HepG2 (cell line): Measurements from ENCODE around the gene COL5A2.

Experiments used
- BRCA1 ChIP-seq: sonication (generic); formaldehyde crosslinking; IDR thresholded peaks from 2 replicates; pipeline ENCODE4 v1.4.0; 2020; ENCODE audit warnings: missing genetic modification reagents
- CTCF ChIP-seq: sonication (generic); formaldehyde crosslinking; IDR thresholded peaks from 2 replicates; pipeline ENCODE4 v1.5.0; 2020; ENCODE audit warnings: mild to moderate bottlenecking, missing genetic modification reagents, moderate library complexity
- EED ChIP-seq: sonication (generic); formaldehyde crosslinking; IDR thresholded peaks from 2 replicates; pipeline ENCODE4 v1.5.0; 2020; ENCODE audit warnings: mild to moderate bottlenecking, missing genetic modification reagents
- EZH2 ChIP-seq: conservative IDR thresholded peaks from 2 replicates; pipeline ENCODE4 v1.6.1; 2012; ENCODE audit warnings: mild to moderate bottlenecking, low read depth, low read length, moderate library complexity
- SNAI1 ChIP-seq: sonication (generic); formaldehyde crosslinking; IDR thresholded peaks from 2 replicates; pipeline ENCODE4 v1.5.0; 2020; ENCODE audit warnings: mild to moderate bottlenecking, missing genetic modification reagents, borderline replicate concordance
- TMF1 ChIP-seq: sonication (generic); formaldehyde crosslinking; IDR thresholded peaks from 2 replicates; pipeline ENCODE4 v1.8.1; 2022; ENCODE audit warnings: low read depth, missing genetic modification reagents
- ZC3H13 ChIP-seq: sonication (generic); formaldehyde crosslinking; IDR thresholded peaks from 2 replicates; pipeline ENCODE4 v1.8.1; 2023; ENCODE audit warnings: mild to moderate bottlenecking, missing genetic modification reagents, moderate library complexity
- ZNF329 ChIP-seq: sonication (generic); formaldehyde crosslinking; IDR thresholded peaks from 2 replicates; pipeline ENCODE4 v1.9.0; 2021; ENCODE audit warnings: low read depth, mild to moderate bottlenecking, missing genetic modification reagents
- ZNF607 ChIP-seq: sonication (generic); formaldehyde crosslinking; IDR thresholded peaks from 2 replicates; pipeline ENCODE4 v1.5.1; 2020; ENCODE audit warnings: missing genetic modification reagents, mild to moderate bottlenecking, borderline replicate concordance
- ZNF614 ChIP-seq: IDR thresholded peaks from 2 replicates; pipeline ENCODE4 v1.6.1; 2018; ENCODE audit warnings: missing biosample characterization, missing genetic modification reagents, inconsistent platforms, borderline replicate concordance

GRCh38 chr2:189060096-189060642 is 119.4 kb downstream of the COL5A2 start:
- TF ChIP-seq TMF1 (CRISPR knock-in tag): no peak
- no peak for TF ChIP-seq CTCF (CRISPR knock-in tag)
- no peak for TF ChIP-seq ZNF607 (CRISPR knock-in tag)
- no peak for TF ChIP-seq EED (CRISPR knock-in tag)
- TF ChIP-seq ZNF614 (CRISPR knock-in tag): no peak
- TF ChIP-seq EZH2: no peak
- TF ChIP-seq ZNF329 (CRISPR knock-in tag): no peak
- TF ChIP-seq BRCA1 (CRISPR knock-in tag): no peak
- no peak for TF ChIP-seq SNAI1 (CRISPR knock-in tag)
- no peak for TF ChIP-seq ZC3H13
